IMR-90 (cell line): Measurements from ENCODE around the gene CMKLR1. TPM values are rescaled to one million over a fixed set of nuclear protein-coding genes. Genes with fewer than 3 reads are reported as not detected.

Experiments
- ATAC-seq: fragments of 200-7000 bp; cut with Tn5 transposase; 2 replicates; pipeline ENCODE4 v1.9.1; 2020; ENCODE audit warnings: low read depth, mild to moderate bottlenecking, moderate library complexity
- BruUV-seq: library from RNA; stranded (reverse); fragments of 400-500 nt; replicated peaks from 2 replicates; lab custom pipeline; 2021; lab: Mats Ljungman, UMichigan
- CTCF ChIA-PET: fragments of 300-600 bp; formaldehyde crosslinking; extraction: SDS; loops from one replicate; lab custom pipeline; 2021; ENCODE audit warnings: antibody characterized with exemption; lab: Yijun Ruan, JAX
- POLR2A ChIA-PET: fragments of 300-600 bp; sonication (Branson Sonifier 250); formaldehyde crosslinking; loops from one replicate; lab custom pipeline; 2022; ENCODE audit warnings: antibody characterized with exemption; ENCODE audit not compliant: unreplicated experiment; lab: Charles Lee
- DNase-seq: peaks from one replicate; pipeline ENCODE4 v3.0.0; 2013
- H2AFZ ChIP-seq: replicated peaks from 2 replicates; pipeline ENCODE3; 2013; ENCODE audit warnings: low read length, mild to moderate bottlenecking; ENCODE audit not compliant: poor library complexity
- H2AK5ac ChIP-seq: 2 replicates; pipeline ENCODE4 v1.6.1; 2013; ENCODE audit warnings: low read depth, low read length, inconsistent platforms
- H2AK9ac ChIP-seq: replicated peaks from 2 replicates; pipeline ENCODE3; 2013; ENCODE audit warnings: mild to moderate bottlenecking, low read depth, low read length, moderate library complexity; ENCODE audit not compliant: poor library complexity
- H2BK120ac ChIP-seq: 2 replicates; pipeline ENCODE4 v1.6.1; 2013; ENCODE audit warnings: low read depth, low read length, inconsistent platforms
- H2BK15ac ChIP-seq: 3 replicates; pipeline ENCODE4 v1.6.1; 2013; ENCODE audit warnings: low read depth, low read length, inconsistent platforms
- H2BK20ac ChIP-seq: 2 replicates; pipeline ENCODE4 v1.6.1; 2013; ENCODE audit warnings: low read depth, mild to moderate bottlenecking, inconsistent platforms, low read length, moderate library complexity
- H2BK5ac ChIP-seq: 2 replicates; pipeline ENCODE4 v1.6.1; 2013; ENCODE audit warnings: mild to moderate bottlenecking, low read depth, low read length, inconsistent platforms; ENCODE audit not compliant: poor library complexity, severe bottlenecking
- H3K14ac ChIP-seq: replicated peaks from 2 replicates; pipeline ENCODE4 v1.6.1; 2013; ENCODE audit warnings: low read depth, low read length, inconsistent platforms
- H3K18ac ChIP-seq: 2 replicates; pipeline ENCODE4 v1.6.1; 2013; ENCODE audit warnings: low read depth, low read length, control low read depth
- H3K23ac ChIP-seq: 2 replicates; pipeline ENCODE4 v1.6.1; 2013; ENCODE audit warnings: low read depth, low read length, inconsistent platforms
- H3K27ac ChIP-seq: 2 replicates; pipeline ENCODE4 v1.5.1; 2013; ENCODE audit warnings: mild to moderate bottlenecking, control low read depth, low read length; ENCODE audit not compliant: insufficient read depth
- H3K27me3 ChIP-seq: 2 replicates; pipeline ENCODE4 v1.6.1; 2013; ENCODE audit warnings: low read length; ENCODE audit not compliant: control insufficient read depth, insufficient read depth
- H3K36me3 ChIP-seq: 2 replicates; pipeline ENCODE4 v1.6.1; 2013; ENCODE audit warnings: low read length, mixed read lengths; ENCODE audit not compliant: control insufficient read depth, insufficient read depth
- H3K4ac ChIP-seq: 2 replicates; pipeline ENCODE4 v1.6.1; 2013; ENCODE audit warnings: low read depth, low read length, inconsistent platforms
- H3K4me1 ChIP-seq: 2 replicates; pipeline ENCODE4 v1.6.1; 2013; ENCODE audit warnings: low read length, mixed read lengths; ENCODE audit not compliant: control insufficient read depth, insufficient read depth
- H3K4me2 ChIP-seq: 2 replicates; pipeline ENCODE4 v1.6.1; 2013; ENCODE audit warnings: low read depth, mild to moderate bottlenecking, control low read depth, low read length, moderate library complexity
- H3K4me3 ChIP-seq: 2 replicates; pipeline ENCODE4 v1.5.1; 2013; ENCODE audit warnings: low read depth, mild to moderate bottlenecking, control low read depth, low read length, moderate library complexity; ENCODE audit not compliant: insufficient read depth
- H3K56ac ChIP-seq: 2 replicates; pipeline ENCODE4 v1.6.1; 2013; ENCODE audit warnings: low read length, inconsistent platforms; ENCODE audit not compliant: insufficient read depth; ENCODE audit errors: extremely low read depth
- H3K79me1 ChIP-seq, 2 experiments: 2 replicates each; pipeline ENCODE4 v1.6.1; 2013; ENCODE audit warnings: low read length in 2 of 2, inconsistent platforms in 1 of 2, low read depth in 1 of 2
- H3K9ac ChIP-seq: 2 replicates; pipeline ENCODE4 v1.6.1; 2013; ENCODE audit warnings: low read depth, low read length, control low read depth
- H3K9me1 ChIP-seq: 2 replicates; pipeline ENCODE4 v1.6.1; 2013; ENCODE audit warnings: low read length, inconsistent platforms; ENCODE audit not compliant: insufficient read depth
- H3K9me3 ChIP-seq: 2 replicates; pipeline ENCODE4 v1.6.1; 2013; ENCODE audit warnings: low read length; ENCODE audit not compliant: control insufficient read depth, insufficient read depth
- H4K20me1 ChIP-seq: 2 replicates; pipeline ENCODE4 v1.6.1; 2013; ENCODE audit warnings: low read length, inconsistent platforms; ENCODE audit not compliant: insufficient read depth
- H4K5ac ChIP-seq: 2 replicates; pipeline ENCODE4 v1.6.1; 2013; ENCODE audit warnings: mild to moderate bottlenecking, low read depth, low read length, control low read depth
- H4K8ac ChIP-seq, 2 experiments: 2 replicates each; pipeline ENCODE4 v1.6.1; 2013; ENCODE audit warnings: low read depth in 2 of 2, low read length in 2 of 2, control low read depth in 1 of 2, inconsistent platforms in 1 of 2
- H4K91ac ChIP-seq: 2 replicates; pipeline ENCODE4 v1.6.1; 2013; ENCODE audit warnings: low read depth, low read length, inconsistent platforms; ENCODE audit not compliant: insufficient read depth
- ELK1 ChIP-seq: fragments of 150-350 bp; IDR thresholded peaks from 2 replicates; pipeline ENCODE4 v1.6.1; 2016; ENCODE audit warnings: low read depth, mild to moderate bottlenecking, low read length, moderate library complexity, borderline replicate concordance
- FOS ChIP-seq: fragments of 150-350 bp; IDR thresholded peaks from 2 replicates; pipeline ENCODE4 v1.6.1; 2016; ENCODE audit warnings: low read depth, low read length
- MAFK ChIP-seq: IDR thresholded peaks from 2 replicates; pipeline ENCODE4 v1.6.1; 2012; ENCODE audit warnings: low read depth, low read length, improper control_type of control experiment
- MXI1 ChIP-seq: IDR thresholded peaks from 2 replicates; pipeline ENCODE4 v1.6.1; 2012; ENCODE audit warnings: low read depth, mild to moderate bottlenecking, low read length, moderate library complexity, borderline replicate concordance
- NFE2L2 ChIP-seq: fragments of 150-350 bp; IDR thresholded peaks from 2 replicates; pipeline ENCODE4 v1.6.1; 2016; ENCODE audit warnings: low read depth, mild to moderate bottlenecking, low read length
- POLR2A ChIP-seq: IDR thresholded peaks from 2 replicates; pipeline ENCODE4 v1.6.1; 2012; ENCODE audit warnings: mild to moderate bottlenecking, low read depth, low read length
- RCOR1 ChIP-seq: IDR thresholded peaks from 2 replicates; pipeline ENCODE4 v1.6.1; 2012; ENCODE audit warnings: mild to moderate bottlenecking, low read length, improper control_type of control experiment; ENCODE audit not compliant: insufficient replicate concordance
- RFX5 ChIP-seq: IDR thresholded peaks from 2 replicates; pipeline ENCODE4 v1.8.0; 2012; ENCODE audit warnings: low read depth, mild to moderate bottlenecking, low read length, moderate library complexity
- USF2 ChIP-seq: fragments of 150-350 bp; IDR thresholded peaks from 2 replicates; pipeline ENCODE4 v1.6.1; 2017; ENCODE audit warnings: mild to moderate bottlenecking, antibody characterized with exemption, low read length, low read depth
- dilution Hi-C: fragments of 300-500 bp; cut with HindIII; formaldehyde crosslinking; loops from one replicate; pipeline ENCODE4 v1.14.3; 2018; ENCODE audit warnings: low sequenced_read_pairs; ENCODE audit not compliant: unreplicated experiment
- in situ Hi-C: fragments of 300-500 bp; cut with MboI; formaldehyde crosslinking; loops from 3 replicates; pipeline ENCODE4 v1.14.3; 2019; ENCODE audit warnings: low sequenced_read_pairs, inconsistent platforms, mixed read lengths
- intact Hi-C: fragments of 100-400 bp; cut with micrococcal nuclease; formaldehyde crosslinking; loops from 2 replicates; pipeline ENCODE4 v1.10.0; 2022
- polyA plus RNA-seq, 3 experiments: library from polyadenylated mRNA; depleted of rRNA; stranded (reverse); fragments of >200 nt; gene quantifications; 2 replicates each; pipeline ENCODE4 v1.2.3, GENCODE V29; 2012; ENCODE audit warnings: low replicate concordance in 1 of 3
- total RNA-seq: library from RNA; depleted of rRNA; stranded (reverse); fragments of >200 nt; gene quantifications from 2 replicates; pipeline ENCODE4 v1.2.3, GENCODE V29; 2012

CMKLR1 gene
- total and polyA plus RNA-seq, 2 of the 4 experiments (the other 2 are of a cell fraction) = not detected

- Histone ChIP-seq H3K56ac (no peak overlapping the region), H3K4me2 (no peak overlapping the region), H3K4ac (no peak overlapping the region), H3K9me1 (no peaks in the 10 kb centered on the region), H3K14ac (no peak overlapping the region), H2BK15ac (no peak overlapping the region), H2AK5ac (no peak overlapping the region), H2BK120ac (no peak overlapping the region), H4K5ac (no peak overlapping the region), H2AFZ (no peak overlapping the region), H4K8ac (no peak overlapping the region), H3K27ac (no peak overlapping the region), H4K91ac (no peak overlapping the region), H3K9me3 (no peaks in the 10 kb centered on the region), H3K36me3 (no peaks in the 10 kb centered on the region), H3K9ac (no peak overlapping the region), H2BK5ac (no peak overlapping the region), H2AK9ac (no peak overlapping the region), H3K4me3 (no peak overlapping the region), H3K27me3 (no peaks in the 10 kb centered on the region), H3K79me1 (no peaks in the 10 kb centered on the region), H3K18ac (no peak overlapping the region), H4K20me1 (no peaks in the 10 kb centered on the region), H2BK20ac (no peak overlapping the region), H3K23ac (no peak overlapping the region), H3K4me1 (no peaks in the 10 kb centered on the region)
- BruUV-seq = no TSS peak
- in situ Hi-C loops = no loop called here
- ChIA-PET POLR2A (no interaction called here), CTCF (no interaction called here)
- DNase-seq (no peak), ATAC-seq (no peak)
- dilution Hi-C loops = no loop called here
- intact Hi-C loops = no loop called here
- TF ChIP-seq MXI1 (no peak), ELK1 (no peak), FOS (no peak), POLR2A (no peak), RCOR1 (no peak), USF2 (no peak), RFX5 (no peak), MAFK (no peak), NFE2L2 (no peak)
Observed at GRCh38 chr12:108352591-108352990, 13.5 kb upstream of the CMKLR1 start.
